ENCODE results near the gene MCRIP1.

MCRIP1 gene

GRCh38 chr17:81839301-81839700 lies 6.2 kb upstream of the MCRIP1 start:
- Histone ChIP-seq H3K9me3 (ENCODE audit: control insufficient read depth, low read length) (no peaks in the 10 kb centered on the region), H3K4me2 (ENCODE audit: low read length, poor library complexity, severe bottlenecking) (no peak overlapping the region), H2BK15ac (ENCODE audit: low read depth, poor library complexity, severe bottlenecking) (no peak overlapping the region), H2AFZ (ENCODE audit: low read depth, low read length) (no peak overlapping the region), H3K4me3 (ENCODE audit: insufficient read depth in 1 of 2, low read depth in 1 of 2, low read length in 2 of 2) (no peak overlapping the region), H3K4ac (ENCODE audit: low read depth in 1 of 2, low read length in 2 of 2) (no peak overlapping the region), H3K9ac (ENCODE audit: low read length) (no peak overlapping the region), H4K8ac (ENCODE audit: low read length) (no peak overlapping the region), H3K4me1 (ENCODE audit: control insufficient read depth, insufficient read depth, low read depth, low read length) (peaks cover 10% of the 10 kb centered on the region), H2AK5ac (ENCODE audit: low read length, severe bottlenecking) (no peak overlapping the region), H3K18ac (ENCODE audit: low read depth in 1 of 2, low read length in 2 of 2) (no peak overlapping the region), H2BK5ac (ENCODE audit: low read depth, low read length, poor library complexity, severe bottlenecking) (no peak overlapping the region), H2BK120ac (ENCODE audit: low read depth, low read length) (no peak overlapping the region), H3K27me3 (ENCODE audit: control insufficient read depth in 1 of 2, insufficient read depth in 1 of 2, low read length in 2 of 2) (no peaks in the 10 kb centered on the region), H3K23ac (ENCODE audit: low read length in 2 of 2) (no peak overlapping the region), H3K14ac (ENCODE audit: low read length in 2 of 2) (no peak overlapping the region), H4K91ac (ENCODE audit: low read length) (no peak overlapping the region), H3K36me3 (ENCODE audit: control insufficient read depth in 1 of 2, insufficient read depth in 2 of 2, low read depth in 1 of 2, low read length in 2 of 2) (peaks cover 22 to 32% of the 10 kb centered on the region in 2 experiments), H3K79me1 (replicated peaks; ENCODE audit: low read length, poor library complexity, severe bottlenecking) (peaks cover under 1% of the 10 kb centered on the region), H3K27ac (ENCODE audit: low read length, poor library complexity, severe bottlenecking) (no peak overlapping the region), H2BK12ac (ENCODE audit: low read length in 2 of 2) (no peak overlapping the region)
- WGBS: 90% methylated on average over 15 of the region's 15 CpGs
- DNase-seq: no peak

GRCh38 chr17:81838753-81839255 lies 5.7 kb upstream of the MCRIP1 start:
- Histone ChIP-seq H2AK5ac (ENCODE audit: low read length, severe bottlenecking) (no peak overlapping the region), H3K14ac (ENCODE audit: low read length in 2 of 2) (no peak overlapping the region), H3K4ac (ENCODE audit: low read depth in 1 of 2, low read length in 2 of 2) (no peak overlapping the region), H3K4me3 (ENCODE audit: insufficient read depth in 1 of 2, low read depth in 1 of 2, low read length in 2 of 2) (no peak overlapping the region), H3K79me1 (replicated peaks; ENCODE audit: low read length, poor library complexity, severe bottlenecking) (no peaks in the 10 kb centered on the region), H3K27ac (ENCODE audit: low read length, poor library complexity, severe bottlenecking) (no peak overlapping the region), H2BK120ac (ENCODE audit: low read depth, low read length) (no peak overlapping the region), H4K8ac (ENCODE audit: low read length) (no peak overlapping the region), H3K9me3 (ENCODE audit: control insufficient read depth, low read length) (no peaks in the 10 kb centered on the region), H4K91ac (ENCODE audit: low read length) (no peak overlapping the region), H2AFZ (ENCODE audit: low read depth, low read length) (no peak overlapping the region), H3K23ac (ENCODE audit: low read length in 2 of 2) (no peak overlapping the region), H2BK12ac (ENCODE audit: low read length in 2 of 2) (no peak overlapping the region), H3K27me3 (ENCODE audit: control insufficient read depth in 1 of 2, insufficient read depth in 1 of 2, low read length in 2 of 2) (no peaks in the 10 kb centered on the region), H3K4me2 (ENCODE audit: low read length, poor library complexity, severe bottlenecking) (no peak overlapping the region), H3K36me3 (ENCODE audit: control insufficient read depth in 1 of 2, insufficient read depth in 2 of 2, low read depth in 1 of 2, low read length in 2 of 2) (peaks cover 17 to 27% of the 10 kb centered on the region in 2 experiments), H2BK15ac (ENCODE audit: low read depth, poor library complexity, severe bottlenecking) (no peak overlapping the region), H2BK5ac (ENCODE audit: low read depth, low read length, poor library complexity, severe bottlenecking) (no peak overlapping the region), H3K9ac (ENCODE audit: low read length) (no peak overlapping the region), H3K18ac (ENCODE audit: low read depth in 1 of 2, low read length in 2 of 2) (no peak overlapping the region), H3K4me1 (ENCODE audit: control insufficient read depth, insufficient read depth, low read depth, low read length) (peaks cover 13% of the 10 kb centered on the region)
- WGBS: 62% methylated on average over 15 of the region's 17 CpGs
- DNase-seq: no peak

- no peak overlapping the region for H2AK5ac ChIP-seq (ENCODE audit: low read length, severe bottlenecking)
- peaks cover 6 to 15% of the 10 kb centered on the region in 2 experiments for H3K36me3 ChIP-seq (ENCODE audit: control insufficient read depth in 1 of 2, insufficient read depth in 2 of 2, low read depth in 1 of 2, low read length in 2 of 2)
- no peak overlapping the region for H2BK15ac ChIP-seq (ENCODE audit: low read depth, poor library complexity, severe bottlenecking)
- WGBS: 81% methylated on average over 9 of the region's 9 CpGs
- H2BK5ac ChIP-seq (ENCODE audit: low read depth, low read length, poor library complexity, severe bottlenecking): no peak overlapping the region
- no peak overlapping the region for H2AFZ ChIP-seq (ENCODE audit: low read depth, low read length)
- no peak overlapping the region for H3K18ac ChIP-seq (ENCODE audit: low read depth in 1 of 2, low read length in 2 of 2)
- H2BK12ac ChIP-seq (ENCODE audit: low read length in 2 of 2): no peak overlapping the region
- no peak overlapping the region for H3K4me3 ChIP-seq (ENCODE audit: insufficient read depth in 1 of 2, low read depth in 1 of 2, low read length in 2 of 2)
- H3K27me3 ChIP-seq (ENCODE audit: control insufficient read depth in 1 of 2, insufficient read depth in 1 of 2, low read length in 2 of 2): no peaks in the 10 kb centered on the region
- H3K14ac ChIP-seq (ENCODE audit: low read length in 2 of 2): no peak overlapping the region
- no peak overlapping the region for H3K27ac ChIP-seq (ENCODE audit: low read length, poor library complexity, severe bottlenecking)
- peak; percentile 79 for DNase-seq
- H3K79me1 ChIP-seq (replicated peaks; ENCODE audit: low read length, poor library complexity, severe bottlenecking): peaks cover 2% of the 10 kb centered on the region
- H2BK120ac ChIP-seq (ENCODE audit: low read depth, low read length): no peak overlapping the region
- peaks cover 17% of the 10 kb centered on the region for H3K4me1 ChIP-seq (ENCODE audit: control insufficient read depth, insufficient read depth, low read depth, low read length)
- no peak overlapping the region for H3K4me2 ChIP-seq (ENCODE audit: low read length, poor library complexity, severe bottlenecking)
- H4K8ac ChIP-seq (ENCODE audit: low read length): no peak overlapping the region
- H3K4ac ChIP-seq (ENCODE audit: low read depth in 1 of 2, low read length in 2 of 2): no peak overlapping the region
- H3K23ac ChIP-seq (ENCODE audit: low read length in 2 of 2): no peak overlapping the region
- no peak overlapping the region for H3K9ac ChIP-seq (ENCODE audit: low read length)
- no peak overlapping the region for H4K91ac ChIP-seq (ENCODE audit: low read length)
- no peaks in the 10 kb centered on the region for H3K9me3 ChIP-seq (ENCODE audit: control insufficient read depth, low read length)
Observed at GRCh38 chr17:81837641-81838040, 4.5 kb upstream of the MCRIP1 start.

GRCh38 chr17:81834831-81835267 lies 1.8 kb upstream of the MCRIP1 start, which contains the start of gene PPP1R27:
Gene PPP1R27, minus strand, starts transcription at chr17:81835050. Its CDS starts 97 bp downstream, at chr17:81834953.
- peak within 1 kb of the TSS; percentile 97 for H3K9ac ChIP-seq (ENCODE audit: low read length)
- WGBS: 93% methylated on average over 26 of the region's 26 CpGs
- peaks cover 15% of the 10 kb centered on the region for H3K79me1 ChIP-seq (replicated peaks; ENCODE audit: low read length, poor library complexity, severe bottlenecking)
- no peak within 1 kb of the TSS for H3K27ac ChIP-seq (ENCODE audit: low read length, poor library complexity, severe bottlenecking)
- DNase-seq: no peak
- H2AFZ ChIP-seq (ENCODE audit: low read depth, low read length): no peak within 1 kb of the TSS
- H2BK5ac ChIP-seq (ENCODE audit: low read depth, low read length, poor library complexity, severe bottlenecking): no peak within 1 kb of the TSS
- peaks cover under 1 to 3% of the 10 kb centered on the region in 2 experiments for H3K36me3 ChIP-seq (ENCODE audit: control insufficient read depth in 1 of 2, insufficient read depth in 2 of 2, low read depth in 1 of 2, low read length in 2 of 2)
- no peak within 1 kb of the TSS for H3K18ac ChIP-seq (ENCODE audit: low read depth in 1 of 2, low read length in 2 of 2)
- no peaks in the 10 kb centered on the region for H3K27me3 ChIP-seq (ENCODE audit: control insufficient read depth in 1 of 2, insufficient read depth in 1 of 2, low read length in 2 of 2)
- H3K9me3 ChIP-seq (ENCODE audit: control insufficient read depth, low read length): no peaks in the 10 kb centered on the region
- peak within 1 kb of the TSS; percentile 91 for H2BK120ac ChIP-seq (ENCODE audit: low read depth, low read length)
- no peak within 1 kb of the TSS for H4K8ac ChIP-seq (ENCODE audit: low read length)
- peak within 1 kb of the TSS in 1 of 2 experiments; percentile 97 for H3K4ac ChIP-seq (ENCODE audit: low read depth in 1 of 2, low read length in 2 of 2)
- peaks cover 26% of the 10 kb centered on the region for H3K4me1 ChIP-seq (ENCODE audit: control insufficient read depth, insufficient read depth, low read depth, low read length)
- H3K23ac ChIP-seq (ENCODE audit: low read length in 2 of 2): no peak within 1 kb of the TSS
- peak within 1 kb of the TSS; percentile 81 for H3K4me2 ChIP-seq (ENCODE audit: low read length, poor library complexity, severe bottlenecking)
- H2BK12ac ChIP-seq (ENCODE audit: low read length in 2 of 2): no peak within 1 kb of the TSS
- H3K14ac ChIP-seq (ENCODE audit: low read length in 2 of 2): no peak within 1 kb of the TSS
- H2BK15ac ChIP-seq (ENCODE audit: low read depth, poor library complexity, severe bottlenecking): peak within 1 kb of the TSS; percentile 44
- peak within 1 kb of the TSS in 1 of 2 experiments; percentile 80 for H3K4me3 ChIP-seq (ENCODE audit: insufficient read depth in 1 of 2, low read depth in 1 of 2, low read length in 2 of 2)
- H4K91ac ChIP-seq (ENCODE audit: low read length): peak within 1 kb of the TSS; percentile 47
- peak within 1 kb of the TSS; percentile 80 for H2AK5ac ChIP-seq (ENCODE audit: low read length, severe bottlenecking)
